ENCODE data around the gene TIPRL. TPM values are rescaled to one million over a fixed set of nuclear protein-coding genes. Genes with fewer than 3 reads are reported as not detected.

Gene TIPRL
- total RNA-seq, 1 donor from 2014 or later: 20.4 TPM

GRCh38 chr1:168187177-168187576, 8.4 kb downstream of the TIPRL start:
- no peak overlapping the region for H3K4me3 ChIP-seq
- DNase-seq (ENCODE audit: extremely low spot score in 2 of 2): no peak
- no peak overlapping the region for H3K27ac ChIP-seq
- intact Hi-C loops (cut with DNase I): no loop called here
- H3K9me3 ChIP-seq: no peaks in the 10 kb centered on the region
- H3K27me3 ChIP-seq: no peaks in the 10 kb centered on the region
- H3K4me1 ChIP-seq: peaks cover 5% of the 10 kb centered on the region
- TF ChIP-seq CTCF (IDR thresholded peaks at IDR 0.05): no peak
- TF ChIP-seq POLR2AphosphoS5 (IDR thresholded peaks at IDR 0.05; ENCODE audit: insufficient read depth in 1 of 2, low read depth in 1 of 2): no peak
- TF ChIP-seq POLR2A (IDR thresholded peaks at IDR 0.05): no peak
- H3K36me3 ChIP-seq: peaks cover 0 to 24% of the 10 kb centered on the region in 2 donors

GRCh38 chr1:168190403-168190802, 11.6 kb downstream of the TIPRL start:
- TF ChIP-seq POLR2AphosphoS5 (IDR thresholded peaks at IDR 0.05; ENCODE audit: insufficient read depth in 1 of 2, low read depth in 1 of 2) (no peak), CTCF (IDR thresholded peaks at IDR 0.05) (no peak), POLR2A (IDR thresholded peaks at IDR 0.05) (no peak)
- no peaks in the 10 kb centered on the region for H3K4me1 ChIP-seq
- H3K27me3 ChIP-seq: no peaks in the 10 kb centered on the region
- H3K9me3 ChIP-seq: no peaks in the 10 kb centered on the region
- no peak overlapping the region for H3K27ac ChIP-seq
- intact Hi-C loops (cut with DNase I): no loop called here
- no peak for DNase-seq (ENCODE audit: extremely low spot score in 2 of 2)
- H3K36me3 ChIP-seq: peaks cover 0 to 35% of the 10 kb centered on the region in 2 donors
- no peak overlapping the region for H3K4me3 ChIP-seq

GRCh38 chr1:168195199-168196135, 16.7 kb downstream of the TIPRL start:
- H3K36me3 ChIP-seq: peaks cover 0 to 50% of the 10 kb centered on the region in 2 donors

GRCh38 chr1:168199056-168199455, 20.3 kb downstream of the TIPRL start:
- TF ChIP-seq CTCF (IDR thresholded peaks at IDR 0.05): no peak
- TF ChIP-seq POLR2A (IDR thresholded peaks at IDR 0.05): no peak
- no peak for TF ChIP-seq POLR2AphosphoS5 (IDR thresholded peaks at IDR 0.05; ENCODE audit: insufficient read depth in 1 of 2, low read depth in 1 of 2)
- Histone ChIP-seq H3K4me1 (no peaks in the 10 kb centered on the region), H3K36me3 (peaks cover 0 to 33% of the 10 kb centered on the region in 2 donors), H3K4me3 (no peak overlapping the region), H3K27me3 (no peaks in the 10 kb centered on the region), H3K9me3 (no peaks in the 10 kb centered on the region), H3K27ac (no peak overlapping the region)
- DNase-seq (ENCODE audit: extremely low spot score in 2 of 2): no peak
- intact Hi-C loops (cut with DNase I): no loop called here

More at GRCh38 chr1:168195199-168196135, 16.7 kb downstream of the TIPRL start:
- Histone ChIP-seq H3K27ac (no peak overlapping the region), H3K27me3 (no peaks in the 10 kb centered on the region), H3K9me3 (no peaks in the 10 kb centered on the region), H3K4me1 (no peaks in the 10 kb centered on the region), H3K4me3 (no peak overlapping the region)
- no peak for DNase-seq (ENCODE audit: extremely low spot score in 2 of 2)
- TF ChIP-seq CTCF (IDR thresholded peaks at IDR 0.05) (no peak), POLR2A (IDR thresholded peaks at IDR 0.05) (no peak), POLR2AphosphoS5 (IDR thresholded peaks at IDR 0.05; ENCODE audit: insufficient read depth in 1 of 2, low read depth in 1 of 2) (no peak)
- intact Hi-C loops (cut with DNase I): no loop called here
